ENCODE data around the gene OR10C1.

The OR10C1 gene

DNA sequence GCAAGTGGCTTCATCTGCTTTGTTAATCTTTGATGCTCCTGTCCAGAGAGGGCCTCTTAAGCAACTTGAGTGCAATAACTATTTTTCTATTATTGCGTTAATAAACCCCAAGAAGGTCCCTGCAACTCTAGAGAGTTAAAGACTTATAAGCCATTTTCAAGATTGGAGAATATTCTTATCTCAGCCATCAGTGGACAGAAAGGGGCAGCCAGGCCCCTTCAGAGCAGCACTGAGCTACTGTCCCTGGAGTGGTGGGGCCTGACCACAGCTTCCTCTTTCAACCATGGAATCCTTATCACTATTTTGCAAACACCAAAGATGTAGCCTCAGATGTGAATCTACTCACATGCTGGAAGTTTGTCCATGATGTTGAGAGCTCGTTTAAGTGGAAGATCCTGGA lies 51.4 kb downstream of the OR10C1 start:
- Histone ChIP-seq H3K79me2 (ENCODE audit: control insufficient read depth, insufficient read depth, low read length, unreplicated experiment) (no peaks in the 10 kb centered on the region), H3K27ac (ENCODE audit: low read depth, low read length) (no peak overlapping the region), H3K4me1 (ENCODE audit: control insufficient read depth, insufficient read depth, low read length, unreplicated experiment) (no peaks in the 10 kb centered on the region), H2AFZ (ENCODE audit: low read length, unreplicated experiment) (no peak overlapping the region), H3K27me3 (ENCODE audit: insufficient read depth, low read length) (no peaks in the 10 kb centered on the region), H3K4me3 (ENCODE audit: low read depth, low read length) (no peak overlapping the region), H3K36me3 (ENCODE audit: insufficient read depth, low read length) (no peaks in the 10 kb centered on the region)

Measured in ACC112 (cell line).